CD4-positive, alpha-beta memory T cell (primary cell): Measurements from ENCODE around the gene CDC37L1. TPM values are rescaled to one million over a fixed set of nuclear protein-coding genes. Genes with fewer than 3 reads are reported as not detected.

Experiments
- CTCF ChIA-PET: fragments of 350-600 bp; sonication (Branson Sonifier 250); formaldehyde crosslinking; loops from one replicate; lab custom pipeline; 2021; ENCODE audit warnings: inconsistent platforms; ENCODE audit not compliant: partially characterized antibody; lab: Charles Lee
- POLR2A ChIA-PET: fragments of 350-600 bp; sonication (Branson Sonifier 250); formaldehyde crosslinking; loops from one replicate; lab custom pipeline; 2021; ENCODE audit not compliant: partially characterized antibody; lab: Charles Lee
- DNase-seq, 5 donors: peaks; one replicate each; pipeline versions ENCODE4 v3.0.0 to v3.0.0-alpha.2; 2020 to 2022; ENCODE audit warnings: mixed read lengths in 1 of 5
- H3K27ac ChIP-seq: one replicate; pipeline ENCODE4 v1.7.0; 2013; ENCODE audit warnings: low read depth, low read length
- H3K27me3 ChIP-seq: 2 replicates; pipeline ENCODE4 v1.7.0; 2013; ENCODE audit warnings: mild to moderate bottlenecking, low read length, moderate library complexity; ENCODE audit not compliant: insufficient read depth
- H3K36me3 ChIP-seq: 2 replicates; pipeline ENCODE4 v1.7.0; 2013; ENCODE audit warnings: mild to moderate bottlenecking, low read length, moderate library complexity; ENCODE audit not compliant: insufficient read depth
- H3K4me1 ChIP-seq: 2 replicates; pipeline ENCODE4 v1.7.0; 2013; ENCODE audit warnings: mild to moderate bottlenecking, low read length, moderate library complexity; ENCODE audit not compliant: insufficient read depth
- H3K4me3 ChIP-seq, 2 donors: one replicate each; pipeline ENCODE4 v1.7.0; 2013; ENCODE audit warnings: low read length in 2 of 2, mild to moderate bottlenecking in 1 of 2
- H3K9me3 ChIP-seq, 2 donors: one replicate each; pipeline ENCODE4 v1.7.0; 2013; ENCODE audit warnings: low read length in 2 of 2, control low read depth in 1 of 2; ENCODE audit not compliant: control insufficient read depth in 1 of 2
- H3K27ac Mint-ChIP-seq, 7 donors: one replicate each; pipeline ENCODE4 v1.8.0; 2020 to 2021; ENCODE audit warnings: mixed read lengths in 7 of 7, mild to moderate bottlenecking in 6 of 7, inconsistent platforms in 3 of 7, moderate library complexity in 3 of 7
- H3K27me3 Mint-ChIP-seq, 2 donors: one replicate each; pipeline ENCODE4 v1.8.0; 2020 to 2021; ENCODE audit warnings: mixed read lengths in 2 of 2
- H3K36me3 Mint-ChIP-seq, 2 donors: one replicate each; pipeline ENCODE4 v1.8.0; 2020 to 2021; ENCODE audit warnings: mixed read lengths in 2 of 2, inconsistent platforms in 1 of 2, mild to moderate bottlenecking in 1 of 2
- H3K4me1 Mint-ChIP-seq, 4 donors: one replicate each; pipeline ENCODE4 v1.8.0; 2020 to 2021; ENCODE audit warnings: mixed read lengths in 4 of 4, mild to moderate bottlenecking in 1 of 4
- H3K4me3 Mint-ChIP-seq, 8 donors: one replicate each; pipeline ENCODE4 v1.8.0; 2020 to 2021; ENCODE audit warnings: mixed read lengths in 8 of 8, mild to moderate bottlenecking in 7 of 8, moderate library complexity in 6 of 8, inconsistent platforms in 3 of 8
- H3K9me3 Mint-ChIP-seq, 8 donors: one replicate each; pipeline ENCODE4 v1.8.0; 2020 to 2021; ENCODE audit warnings: mixed read lengths in 8 of 8, mild to moderate bottlenecking in 5 of 8, inconsistent platforms in 3 of 8, moderate library complexity in 1 of 8
- intact Hi-C: fragments of 100-400 bp; cut with micrococcal nuclease; formaldehyde crosslinking; loops from one replicate; pipeline ENCODE4 v1.15.1; 2023
- polyA plus RNA-seq, 2 donors: library from polyadenylated mRNA; unstranded; fragments of 300-500 nt; fragmentation: Illumina TruSeq; gene quantifications; one replicate each; pipeline ENCODE4 v1.2.3, GENCODE V29; 2021
- total RNA-seq, 2 experiments: library from RNA; stranded (reverse); gene quantifications; one replicate each; pipeline ENCODE4 v1.2.3, GENCODE V29; 2021

Gene CDC37L1
- total and polyA plus RNA-seq, 4 experiments from 2014 or later: 15.8 to 27.8 (median 22.5) TPM

DNA sequence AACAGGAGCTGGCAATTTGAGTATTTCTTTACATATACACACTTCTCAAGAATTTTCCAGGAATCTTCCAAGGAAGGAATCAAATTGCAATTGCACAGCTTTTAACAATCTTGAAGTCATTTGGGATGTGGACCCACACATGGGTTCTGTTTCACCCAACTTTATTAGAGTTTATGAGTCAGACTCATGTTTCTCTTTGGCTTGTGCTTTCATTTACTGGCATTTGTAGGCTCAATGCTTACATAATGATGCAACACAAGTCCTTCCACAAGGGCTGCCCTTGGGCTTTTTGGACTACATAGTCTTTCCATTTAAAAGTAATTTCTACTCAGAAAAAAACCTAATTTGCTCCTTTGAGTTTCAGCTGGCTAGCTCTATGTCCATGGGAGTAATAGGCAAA lies 4.6 kb upstream of the CDC37L1 start:
- peaks cover 7% of the 10 kb centered on the region for H3K4me1 ChIP-seq
- Mint-ChIP-seq H3K4me1 (peaks cover 0 to 4% (median 0%) of the 10 kb centered on the region in 4 donors), H3K9me3 (peaks cover 0 to 4% (median 0%) of the 10 kb centered on the region in 8 donors), H3K27ac (no peak overlapping the region), H3K4me3 (no peak overlapping the region), H3K36me3 (peaks cover 2 to 6% of the 10 kb centered on the region in 2 donors), H3K27me3 (peaks cover 0 to 1% of the 10 kb centered on the region in 2 donors)
- H3K9me3 ChIP-seq: no peaks in the 10 kb centered on the region
- H3K36me3 ChIP-seq: no peaks in the 10 kb centered on the region
- H3K27ac ChIP-seq: no peak overlapping the region
- DNase-seq: no peak
- POLR2A ChIA-PET: interaction anchor here (1.5 kb wide), 1 partner anchor 9 kb away, joined by 6 read pairs; the partner anchor contains the start of gene SPATA6L
- no peak overlapping the region for H3K4me3 ChIP-seq
- CTCF ChIA-PET: interaction anchor here (0.8 to 1.7 kb wide), 4 partner anchors 9 to 84 kb away, joined by 3 to 11 read pairs (median 5); partner anchors contain the start of genes PLPP6 and SPATA6L
- intact Hi-C loops: loop anchor here (5.0 kb wide), 4 partner anchors 72 to 1147 kb away; partner anchors contain the start of genes JAK2, PLGRKT and RFX3
- H3K27me3 ChIP-seq: no peaks in the 10 kb centered on the region

DNA sequence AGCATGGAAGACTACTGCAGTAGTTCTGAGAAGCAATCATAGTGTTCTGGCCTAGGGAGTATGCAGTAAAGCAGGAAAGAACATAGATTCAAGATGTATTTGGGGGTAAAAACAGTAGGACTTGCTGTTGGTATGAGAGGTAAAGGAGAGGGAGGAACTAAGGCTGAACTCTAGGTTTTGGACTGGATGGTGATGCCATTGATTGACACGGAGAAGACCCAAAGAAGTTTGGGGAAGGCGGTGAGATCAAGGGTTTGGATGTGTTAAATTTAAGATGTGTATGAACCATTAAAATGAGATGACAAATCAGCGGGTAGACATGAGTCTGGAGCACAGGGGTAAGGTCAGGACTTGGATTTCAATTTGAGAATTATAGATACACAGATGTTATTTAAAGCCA lies 2.0 kb upstream of the CDC37L1 start:
- Histone ChIP-seq H3K27me3 (no peaks in the 10 kb centered on the region), H3K36me3 (no peaks in the 10 kb centered on the region), H3K4me1 (peaks cover 26% of the 10 kb centered on the region), H3K4me3 (no peak overlapping the region), H3K9me3 (no peaks in the 10 kb centered on the region), H3K27ac (no peak overlapping the region)
- Mint-ChIP-seq H3K27me3 (no peaks in the 10 kb centered on the region), H3K4me3 (no peak overlapping the region), H3K27ac (no peak overlapping the region), H3K4me1 (peaks cover 0 to 6% (median 0%) of the 10 kb centered on the region in 4 donors), H3K9me3 (peaks cover 0 to 4% (median 0%) of the 10 kb centered on the region in 8 donors), H3K36me3 (peaks cover 2 to 6% of the 10 kb centered on the region in 2 donors)
- DNase-seq: no peak
- ChIA-PET CTCF (interaction anchor here (0.8 to 2.1 kb wide), 4 partner anchors 12 to 115 kb away, joined by 3 to 16 read pairs (median 4); partner anchors contain the start of genes PLPP6, RCL1 and SPATA6L), POLR2A (interaction anchor here (0.6 to 2.9 kb wide), 14 partner anchors 8 to 1201 kb away, joined by 3 to 17 read pairs (median 3); partner anchors contain the start of genes AK3, PLGRKT, PLPP6 and RFX3)
- intact Hi-C loops: loop anchor here (5.0 kb wide), 4 partner anchors 75 to 1150 kb away; partner anchors contain the start of genes JAK2, PLGRKT and RFX3

DNA sequence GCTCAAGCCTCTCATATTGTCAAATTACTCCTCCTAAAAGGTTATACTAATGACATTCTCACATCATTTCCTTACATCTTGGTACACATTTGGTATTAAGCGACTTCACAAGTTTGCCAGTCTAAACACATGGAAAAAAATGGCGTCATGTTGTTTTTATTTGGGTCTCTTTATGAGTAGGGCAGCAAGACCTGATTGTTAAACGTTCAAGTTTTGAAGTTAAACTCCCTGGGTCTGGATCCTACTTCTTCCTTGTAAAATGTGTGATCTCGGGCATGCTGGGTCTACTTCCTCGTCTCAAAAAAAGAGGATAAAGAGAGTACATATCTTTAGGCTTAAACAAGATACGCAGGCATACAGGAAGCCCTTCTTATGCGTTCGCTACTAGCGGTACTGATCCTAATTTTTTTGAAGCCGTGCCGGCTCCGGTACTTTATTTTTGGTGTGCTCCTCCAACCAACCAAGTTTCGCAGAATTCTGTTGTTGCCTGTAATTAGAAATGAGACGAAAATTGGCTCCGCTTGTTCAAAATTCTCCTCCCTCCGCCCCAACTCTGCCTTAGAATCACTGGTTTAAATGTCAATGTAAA lies 596 bp upstream of the CDC37L1 start:
- Mint-ChIP-seq H3K9me3 (peaks cover 0 to 4% (median 0%) of the 10 kb centered on the region in 8 donors), H3K27ac (no peak overlapping the region), H3K4me3 (no peak overlapping the region), H3K36me3 (peaks cover 6 to 8% of the 10 kb centered on the region in 2 donors), H3K27me3 (no peaks in the 10 kb centered on the region), H3K4me1 (peaks cover 7 to 13% (median 8%) of the 10 kb centered on the region in 4 donors)
- ChIA-PET CTCF (interaction anchor here (0.5 to 1.4 kb wide), 3 partner anchors 13 to 307 kb away, joined by 3 to 13 read pairs (median 3); partner anchors contain the start of gene SPATA6L), POLR2A (interaction anchor here (0.6 to 2.9 kb wide), 26 partner anchors 9 to 1835 kb away, joined by 3 to 74 read pairs (median 5); partner anchors contain the start of genes AK3, CD274, JAK2 and PLGRKT)
- Histone ChIP-seq H3K4me1 (peaks cover 33% of the 10 kb centered on the region), H3K9me3 (no peaks in the 10 kb centered on the region), H3K27ac (peak overlapping the region; percentile 94), H3K36me3 (no peaks in the 10 kb centered on the region), H3K4me3 (peak overlapping the region; percentile 51 to 72), H3K27me3 (no peaks in the 10 kb centered on the region)
- DNase-seq: no peak
- intact Hi-C loops: loop anchor here (1.0 to 5.0 kb wide), 9 partner anchors 16 to 1834 kb away; partner anchors contain the start of genes AK3, JAK2, PLGRKT and PLPP6

DNA sequence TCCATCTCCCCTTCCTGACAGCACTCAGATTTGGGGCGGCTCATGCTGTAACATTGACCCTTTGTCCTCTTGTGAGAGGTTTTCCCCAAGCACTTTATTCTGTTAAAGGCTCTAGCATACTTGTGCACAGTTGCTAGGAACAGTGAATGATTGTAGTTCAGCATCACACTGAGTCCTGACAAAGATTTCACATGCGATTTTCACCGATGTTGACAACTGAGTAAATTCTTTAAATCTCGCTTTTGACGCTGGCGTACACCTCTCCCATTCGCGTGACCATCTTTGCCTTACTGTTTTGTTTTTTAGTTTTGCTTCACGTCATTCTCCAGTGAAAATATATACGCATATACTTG lies 780 bp downstream of the CDC37L1 start:
- no peaks in the 10 kb centered on the region for H3K36me3 ChIP-seq
- peak overlapping the region; percentile 72 to 80 for H3K4me3 ChIP-seq
- POLR2A ChIA-PET: interaction anchor here (1.0 to 1.8 kb wide), 10 partner anchors 12 to 949 kb away, joined by 3 to 74 read pairs (median 6); partner anchors contain the start of genes AK3, CD274, PLPP6 and RCL1
- no peak overlapping the region for H3K27ac Mint-ChIP-seq
- intact Hi-C loops: loop anchor here (10.0 kb wide), 1 partner anchor 2005 kb away; no protein-coding TSS in a partner anchor
- CTCF ChIA-PET: interaction anchor here (1.0 to 3.0 kb wide), 4 partner anchors 10 to 306 kb away, joined by 3 to 13 read pairs (median 4); partner anchors contain the start of gene PLPP6
- no peaks in the 10 kb centered on the region for H3K27me3 Mint-ChIP-seq
- peaks cover 16 to 23% (median 18%) of the 10 kb centered on the region in 4 donors for H3K4me1 Mint-ChIP-seq
- peaks cover 0 to 4% (median 0%) of the 10 kb centered on the region in 8 donors for H3K9me3 Mint-ChIP-seq
- DNase-seq: no peak
- no peaks in the 10 kb centered on the region for H3K27me3 ChIP-seq
- H3K4me1 ChIP-seq: peaks cover 40% of the 10 kb centered on the region
- H3K36me3 Mint-ChIP-seq: peaks cover 6 to 18% of the 10 kb centered on the region in 2 donors
- no peak overlapping the region for H3K4me3 Mint-ChIP-seq
- H3K27ac ChIP-seq: peak overlapping the region; percentile 94
- H3K9me3 ChIP-seq: no peaks in the 10 kb centered on the region

DNA sequence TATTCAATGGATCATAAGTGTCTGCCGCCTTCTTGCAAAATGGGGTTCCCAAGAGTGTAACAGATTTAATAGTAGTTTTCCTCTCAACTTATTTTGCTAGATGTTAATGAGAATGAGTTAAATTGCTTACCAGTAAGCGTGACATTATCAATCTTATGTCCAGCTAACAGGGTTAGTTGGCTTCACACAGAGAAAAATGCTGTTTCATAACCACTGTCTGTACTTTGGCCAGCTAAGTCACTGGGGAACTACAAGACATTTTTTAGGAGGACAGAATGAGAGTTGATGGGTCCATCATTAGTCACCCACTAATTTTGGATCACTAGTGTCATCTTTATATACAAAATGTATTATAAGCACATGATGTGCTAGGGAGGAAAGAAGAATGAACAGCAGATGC lies 1.4 kb downstream of the CDC37L1 start:
- Histone ChIP-seq H3K27me3 (no peaks in the 10 kb centered on the region), H3K4me3 (peak overlapping the region; percentile 72 to 80), H3K36me3 (peaks cover under 1% of the 10 kb centered on the region), H3K4me1 (peaks cover 45% of the 10 kb centered on the region), H3K9me3 (no peaks in the 10 kb centered on the region), H3K27ac (peak overlapping the region; percentile 94)
- Mint-ChIP-seq H3K27ac (no peak overlapping the region), H3K4me1 (peaks cover 19 to 25% (median 23%) of the 10 kb centered on the region in 4 donors), H3K36me3 (peaks cover 5 to 22% of the 10 kb centered on the region in 2 donors), H3K27me3 (no peaks in the 10 kb centered on the region), H3K9me3 (peaks cover 0 to under 1% (median 0%) of the 10 kb centered on the region in 8 donors), H3K4me3 (no peak overlapping the region)
- ChIA-PET CTCF (interaction anchor here (0.7 to 3.0 kb wide), 4 partner anchors 10 to 19 kb away, joined by 3 to 13 read pairs (median 4); partner anchors contain the start of gene PLPP6), POLR2A (interaction anchor here (1.0 to 1.5 kb wide), 3 partner anchors 19 to 305 kb away, joined by 3 to 7 read pairs (median 7); partner anchors contain the start of genes JAK2 and PLPP6)
- intact Hi-C loops: loop anchor here (10.0 kb wide), 1 partner anchor 2004 kb away; no protein-coding TSS in a partner anchor
- no peak for DNase-seq

DNA sequence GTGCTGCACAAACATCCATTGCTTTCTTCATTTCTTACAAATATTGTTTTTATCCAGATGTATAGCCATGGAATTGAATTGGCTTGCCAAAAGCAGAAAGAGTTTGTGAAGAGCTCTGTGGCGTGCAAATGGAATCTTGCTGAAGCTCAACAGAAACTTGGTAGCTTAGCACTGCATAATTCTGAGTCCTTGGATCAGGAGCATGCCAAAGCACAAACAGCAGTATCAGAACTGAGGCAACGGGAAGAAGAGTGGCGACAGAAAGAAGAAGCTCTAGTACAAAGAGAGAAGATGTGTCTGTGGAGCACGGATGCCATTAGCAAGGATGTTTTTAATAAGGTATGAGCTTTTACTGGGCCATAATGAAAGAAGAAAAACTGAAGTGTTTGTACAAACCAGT lies 5.5 kb downstream of the CDC37L1 start:
- Histone ChIP-seq H3K36me3 (peaks cover 10% of the 10 kb centered on the region), H3K4me1 (peaks cover 46% of the 10 kb centered on the region), H3K9me3 (no peaks in the 10 kb centered on the region), H3K27ac (no peak overlapping the region), H3K27me3 (no peaks in the 10 kb centered on the region), H3K4me3 (no peak overlapping the region)
- intact Hi-C loops: loop anchor here (10.0 kb wide), 1 partner anchor 2000 kb away; no protein-coding TSS in a partner anchor
- peaks cover 15 to 39% of the 10 kb centered on the region in 2 donors for H3K36me3 Mint-ChIP-seq
- no peaks in the 10 kb centered on the region for H3K27me3 Mint-ChIP-seq
- no peak overlapping the region for H3K4me3 Mint-ChIP-seq
- H3K4me1 Mint-ChIP-seq: peaks cover 27 to 34% (median 33%) of the 10 kb centered on the region in 4 donors
- no peak for DNase-seq
- no peaks in the 10 kb centered on the region for H3K9me3 Mint-ChIP-seq
- POLR2A ChIA-PET: interaction anchor here (1.4 to 1.5 kb wide), 2 partner anchors 55 to 57 kb away, joined by 4 to 6 read pairs; no protein-coding TSS in a partner anchor
- CTCF ChIA-PET: interaction anchor here (0.5 to 2.2 kb wide), 3 partner anchors 9 to 80 kb away, joined by 3 to 7 read pairs (median 4); no protein-coding TSS in a partner anchor
- peak overlapping the region in 3 of 7 donors; percentile 9 to 63 (median 49) for H3K27ac Mint-ChIP-seq
